ENCODE measurements around the gene SLC23A3.

The SLC23A3 gene, protein sequence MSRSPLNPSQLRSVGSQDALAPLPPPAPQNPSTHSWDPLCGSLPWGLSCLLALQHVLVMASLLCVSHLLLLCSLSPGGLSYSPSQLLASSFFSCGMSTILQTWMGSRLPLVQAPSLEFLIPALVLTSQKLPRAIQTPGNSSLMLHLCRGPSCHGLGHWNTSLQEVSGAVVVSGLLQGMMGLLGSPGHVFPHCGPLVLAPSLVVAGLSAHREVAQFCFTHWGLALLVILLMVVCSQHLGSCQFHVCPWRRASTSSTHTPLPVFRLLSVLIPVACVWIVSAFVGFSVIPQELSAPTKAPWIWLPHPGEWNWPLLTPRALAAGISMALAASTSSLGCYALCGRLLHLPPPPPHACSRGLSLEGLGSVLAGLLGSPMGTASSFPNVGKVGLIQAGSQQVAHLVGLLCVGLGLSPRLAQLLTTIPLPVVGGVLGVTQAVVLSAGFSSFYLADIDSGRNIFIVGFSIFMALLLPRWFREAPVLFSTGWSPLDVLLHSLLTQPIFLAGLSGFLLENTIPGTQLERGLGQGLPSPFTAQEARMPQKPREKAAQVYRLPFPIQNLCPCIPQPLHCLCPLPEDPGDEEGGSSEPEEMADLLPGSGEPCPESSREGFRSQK

DNA sequence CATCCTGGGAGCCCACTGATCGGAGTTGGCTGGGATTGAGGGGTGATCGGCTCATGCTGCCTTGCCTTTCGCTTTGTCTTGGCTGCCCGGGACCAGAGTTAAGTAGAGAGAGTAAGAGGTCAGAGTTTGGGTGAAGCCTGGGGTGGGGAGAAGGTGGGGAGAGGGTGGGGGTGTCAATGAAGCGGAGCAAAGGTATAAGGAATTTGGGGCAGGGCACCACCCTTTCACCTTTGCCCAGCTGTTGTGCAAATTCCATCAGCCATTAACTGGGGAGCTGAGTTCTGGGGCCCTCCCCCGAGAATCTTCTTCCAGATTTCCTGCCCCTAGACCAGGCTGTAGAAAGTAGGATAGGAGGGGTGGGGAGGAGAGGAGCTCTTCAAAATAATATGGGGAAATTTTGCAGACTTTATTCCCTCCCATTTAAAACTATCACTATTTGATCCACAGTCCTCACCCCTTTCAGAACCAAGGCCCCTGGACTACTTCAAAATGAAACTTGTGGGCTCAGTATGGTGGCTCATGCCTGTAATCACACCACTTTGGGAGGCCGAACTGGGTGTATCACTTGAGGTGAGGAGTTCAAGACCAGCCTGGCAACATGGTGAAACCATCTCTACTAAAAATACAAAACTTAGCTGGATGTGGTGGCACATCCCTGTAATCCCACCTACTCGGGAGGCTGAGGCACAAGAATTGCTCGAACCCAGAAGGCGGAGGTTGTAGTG, at the start of gene SLC23A3:
TSS of gene SLC23A3 (minus strand) at position 100 of the 725 bp plus-strand sequence. CDS start at position 55, 45 bp downstream.
- no peak for FAIRE-seq

DNA sequence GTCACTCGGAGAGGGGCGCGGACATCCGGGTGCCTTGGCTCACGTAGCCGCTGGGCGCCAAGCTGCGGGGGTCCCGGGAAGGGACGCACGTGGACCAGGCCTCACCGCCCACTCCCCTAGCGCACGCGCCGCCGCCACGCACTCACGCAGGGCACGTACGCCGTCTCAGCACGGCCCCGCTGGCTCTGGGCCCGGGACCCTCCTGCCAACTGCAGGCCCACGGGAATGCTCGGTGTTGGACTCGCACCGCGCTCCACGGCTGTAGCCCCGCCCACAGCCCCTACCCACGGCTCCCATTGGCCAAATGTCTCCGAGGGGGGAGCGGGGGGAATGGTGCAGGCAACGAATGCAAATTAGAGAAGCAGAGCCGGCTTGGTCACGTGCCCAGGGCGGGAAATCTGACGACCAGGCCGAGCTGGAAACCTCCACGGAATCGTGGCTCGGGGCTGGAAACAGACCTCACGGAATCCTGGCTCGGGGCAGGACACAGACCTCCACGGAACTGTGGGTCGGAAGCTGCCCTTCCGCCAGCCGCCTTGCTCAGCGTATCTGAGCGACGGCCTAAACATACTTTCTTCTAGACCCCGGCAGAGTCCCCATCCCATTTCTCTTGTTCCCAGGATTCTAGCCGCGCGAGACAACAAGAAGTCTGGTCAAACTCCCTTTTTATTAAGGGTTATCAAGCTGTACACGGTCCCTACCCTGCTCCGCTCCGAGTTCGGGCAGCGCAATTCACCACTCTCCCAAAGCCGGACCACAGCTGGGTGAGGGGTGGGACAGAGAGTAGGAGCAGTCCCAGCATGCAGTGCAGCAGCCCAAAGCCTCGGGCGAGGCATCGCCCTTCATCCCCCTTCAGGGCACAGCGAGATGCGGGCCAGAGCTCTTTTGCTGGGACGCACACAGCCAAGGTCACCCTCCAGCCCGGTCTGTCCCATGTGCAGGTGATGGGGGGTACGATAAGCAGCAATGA, 49.2 kb upstream of the SLC23A3 start, which contains the start of gene ABCB6:
TSS of gene ABCB6 (minus strand) at position 227 of the 970 bp plus-strand sequence. CDS start 285 bp downstream, outside the sequence.
- peak; percentile 74 for FAIRE-seq

DNA sequence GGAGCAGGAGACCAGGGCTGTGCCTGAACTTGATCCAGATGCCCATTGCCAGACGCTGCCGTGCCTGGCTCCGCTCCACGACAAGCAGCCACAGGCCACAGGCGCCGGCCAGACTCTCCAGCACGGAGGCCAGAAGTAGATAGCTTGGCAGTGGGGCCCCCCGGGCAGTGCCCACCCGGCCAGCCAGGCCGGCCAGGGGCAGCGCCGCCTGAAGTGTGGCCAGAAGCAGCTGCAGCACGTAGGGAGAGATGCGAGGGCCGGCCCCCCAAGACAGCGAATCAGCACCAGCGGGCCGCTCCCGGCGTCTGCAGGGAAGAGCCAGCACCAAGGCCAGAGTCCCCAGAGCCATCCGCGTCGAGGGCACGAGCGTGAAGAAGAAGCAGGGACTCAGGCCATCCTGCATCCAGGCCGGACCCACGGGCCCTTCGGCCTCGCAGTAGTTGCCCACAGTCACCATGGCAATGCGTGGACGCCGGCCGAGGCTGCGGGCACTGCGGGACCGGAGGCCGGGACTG, 48.4 kb upstream of the SLC23A3 start:
- no peak for FAIRE-seq

DNA sequence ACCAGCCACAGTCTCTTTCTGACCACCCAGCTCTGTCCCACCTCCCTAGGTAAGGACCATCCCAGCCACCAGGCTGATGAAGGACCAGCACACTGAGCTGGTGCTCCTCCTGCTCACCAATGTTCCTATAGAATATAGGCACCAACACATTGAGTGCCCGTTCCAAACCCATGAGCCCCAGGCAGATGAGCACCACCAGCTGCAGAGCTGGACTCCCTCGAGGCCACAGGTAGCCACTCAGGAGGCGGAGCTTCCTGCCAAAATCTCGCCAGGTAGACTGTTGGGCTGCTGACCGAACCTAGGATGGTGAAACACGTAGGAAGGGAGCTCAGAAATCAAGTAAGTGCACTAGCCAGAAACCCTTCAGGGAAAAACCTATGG, 46.7 kb upstream of the SLC23A3 start:
- FAIRE-seq, result no peak

DNA sequence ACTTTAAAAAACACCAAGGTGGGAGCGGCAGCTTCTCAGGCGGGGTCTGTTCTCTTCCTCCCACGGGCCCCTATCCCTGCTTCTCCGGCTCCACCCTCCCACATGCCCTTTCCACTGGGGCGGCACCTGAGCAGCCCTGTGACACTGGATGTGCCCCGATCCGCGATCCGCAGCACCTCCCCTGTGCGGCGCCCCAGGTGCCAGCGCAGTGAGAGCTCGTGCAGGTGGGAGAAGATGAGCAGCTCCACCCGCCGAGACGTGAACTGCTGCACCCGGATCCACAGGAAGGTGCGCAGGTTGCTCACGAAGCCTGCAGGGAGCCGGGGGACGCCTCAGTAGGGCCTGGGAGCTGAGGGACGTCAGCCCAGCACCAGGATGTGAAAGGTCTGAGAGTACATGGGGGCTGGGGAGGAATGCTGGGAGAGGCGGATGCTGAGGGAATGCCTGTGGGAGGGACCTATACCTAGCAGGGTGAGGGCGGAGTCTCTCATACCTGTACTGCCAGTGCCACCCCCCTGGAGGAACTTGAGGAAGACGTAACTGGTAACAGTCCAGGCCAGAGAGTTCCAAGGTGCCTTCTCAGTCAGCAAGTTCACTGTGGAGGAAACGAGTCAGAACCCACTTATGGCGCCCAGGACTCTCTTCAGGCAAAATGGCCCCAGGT, 46.2 kb upstream of the SLC23A3 start:
- FAIRE-seq, result no peak

DNA sequence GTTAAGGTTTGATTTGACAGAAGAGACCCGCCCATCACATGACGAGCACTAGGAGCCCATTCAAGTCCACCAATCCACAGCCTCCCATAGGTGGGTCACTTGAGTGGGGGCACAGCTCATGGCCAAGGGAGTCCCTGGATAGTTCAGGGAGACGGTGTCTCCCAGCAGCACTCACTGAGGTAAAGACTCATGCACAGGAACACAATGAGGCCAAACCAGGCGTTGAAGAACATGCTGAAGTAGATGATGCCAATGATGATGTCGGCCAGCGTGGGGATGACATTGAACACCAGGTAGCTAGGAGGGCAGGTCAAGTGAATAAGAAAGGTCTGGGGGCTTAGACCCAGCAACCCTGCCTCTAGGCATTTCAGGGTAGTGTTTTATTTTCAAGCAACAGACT, 45.0 kb upstream of the SLC23A3 start:
- no peak for FAIRE-seq

DNA sequence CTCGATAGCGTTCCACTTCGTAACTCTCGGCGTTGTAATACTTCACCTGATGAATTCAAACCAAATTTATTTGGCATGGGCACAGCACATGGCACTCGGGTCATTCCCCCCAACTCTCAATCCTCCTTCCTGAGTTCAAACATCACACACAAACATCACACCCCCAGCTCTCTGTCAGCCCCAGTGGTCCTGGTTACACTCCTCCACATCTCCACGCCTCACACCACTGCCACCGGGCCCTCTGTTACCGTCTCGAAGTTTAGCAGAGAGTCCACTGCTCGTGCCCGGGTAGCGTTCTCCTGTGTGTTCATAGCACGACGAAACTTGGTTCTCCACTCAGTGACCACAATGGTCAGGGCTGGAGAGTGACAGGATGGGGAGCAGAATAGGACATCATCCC, 44.3 kb upstream of the SLC23A3 start:
- FAIRE-seq, result no peak

DNA sequence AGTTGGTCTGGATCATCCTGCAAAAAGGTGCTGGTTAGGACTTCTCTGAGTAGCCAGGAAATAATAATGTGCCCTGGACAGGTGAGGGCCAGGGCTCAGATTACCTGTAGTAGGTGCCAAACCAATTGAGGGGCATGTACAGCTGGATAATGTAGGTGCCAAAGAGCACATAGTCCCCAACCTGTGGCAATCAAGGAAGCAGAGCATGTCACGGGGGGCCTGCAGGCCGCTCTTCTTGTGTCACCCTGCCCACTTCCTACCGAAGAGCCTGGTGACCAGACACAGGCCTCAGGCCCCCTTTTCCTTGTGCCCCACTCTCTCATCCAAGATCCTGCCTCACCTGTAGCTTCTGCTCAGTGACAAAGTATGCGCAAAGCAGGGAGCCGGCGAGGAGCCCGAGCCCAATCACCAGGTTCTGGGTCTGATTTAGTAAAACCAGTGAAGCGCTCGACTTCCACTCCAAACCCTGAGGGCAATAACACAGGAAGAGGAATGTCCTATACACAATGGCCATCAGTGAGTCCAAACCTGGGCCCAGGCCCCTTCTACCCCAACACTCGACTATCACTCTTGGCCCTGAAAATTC, 43.8 kb upstream of the SLC23A3 start:
- FAIRE-seq, result no peak

DNA sequence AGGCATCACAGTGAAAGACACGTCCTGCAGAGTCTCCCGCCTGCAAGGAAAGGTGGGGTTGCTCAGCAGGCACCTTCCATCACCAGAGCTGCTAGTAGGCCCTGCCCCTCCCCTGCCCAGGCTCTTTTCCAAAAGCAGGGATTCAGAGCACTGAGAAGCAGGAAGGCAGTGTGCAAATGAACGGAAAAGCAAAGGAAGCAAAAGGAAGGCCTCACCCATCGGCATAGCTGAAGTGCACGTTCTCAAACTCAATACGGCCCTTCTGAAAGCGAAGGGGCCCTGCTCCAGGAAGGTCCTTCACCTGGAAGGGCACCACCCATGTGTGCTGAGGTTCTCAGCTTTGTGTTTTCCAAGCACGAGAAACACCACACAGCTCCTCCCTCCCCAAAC, 43.2 kb upstream of the SLC23A3 start:
- FAIRE-seq, result no peak

DNA sequence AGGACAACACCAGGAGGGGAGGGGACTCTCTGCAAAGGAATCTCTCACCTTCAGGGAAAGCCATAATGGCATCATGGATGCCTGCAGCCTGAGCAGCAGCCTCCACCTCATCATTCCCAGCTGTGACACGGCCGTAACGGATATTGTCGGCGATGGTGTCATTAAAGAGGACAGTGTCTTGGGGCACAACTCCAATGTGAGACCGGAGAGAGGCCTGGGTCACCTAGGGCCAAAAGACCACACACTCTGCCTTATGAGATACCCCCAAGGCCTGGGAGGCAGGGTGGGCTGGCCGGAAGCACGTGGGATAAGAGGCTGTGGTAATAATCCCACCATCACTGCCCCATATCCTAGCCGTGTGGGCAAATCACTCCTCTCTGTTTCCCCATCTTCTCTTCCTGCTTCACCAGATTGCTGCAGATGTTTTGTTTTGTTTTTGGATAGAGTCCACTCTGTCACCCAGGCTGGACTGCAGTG, 41.1 kb upstream of the SLC23A3 start:
- FAIRE-seq, result no peak

DNA sequence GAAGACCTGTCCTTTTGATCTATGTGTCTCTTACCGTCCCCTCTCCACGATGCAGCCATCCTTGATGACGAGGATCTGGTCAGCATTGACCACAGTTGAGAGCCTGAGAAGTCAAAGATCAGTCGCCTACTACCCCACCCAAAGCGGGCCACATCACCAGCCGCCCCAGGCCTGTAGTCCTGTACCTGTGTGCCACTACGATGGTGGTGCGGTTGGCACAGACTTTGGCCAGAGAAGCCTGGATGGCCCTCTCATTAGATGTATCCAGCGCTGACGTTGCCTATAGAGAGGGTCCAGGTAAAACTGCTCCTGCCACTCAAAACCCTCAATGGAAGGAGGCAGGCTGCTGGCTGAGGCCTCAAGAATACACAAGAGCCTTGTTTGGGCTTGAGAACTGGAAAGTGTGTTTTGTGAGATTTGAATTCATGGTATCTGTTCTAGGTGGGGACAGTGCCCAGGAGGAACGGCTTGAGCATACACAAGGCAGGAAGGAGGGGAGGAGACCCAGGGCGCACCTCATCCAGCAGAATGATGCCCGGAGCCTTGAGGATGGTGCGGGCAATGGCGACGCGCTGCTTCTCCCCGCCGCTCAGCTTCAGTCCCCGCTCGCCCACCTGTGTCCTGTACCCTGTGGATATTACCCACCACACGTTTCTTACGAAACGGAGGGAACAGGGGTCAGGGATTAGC, 40.5 kb upstream of the SLC23A3 start:
- no peak for FAIRE-seq

DNA sequence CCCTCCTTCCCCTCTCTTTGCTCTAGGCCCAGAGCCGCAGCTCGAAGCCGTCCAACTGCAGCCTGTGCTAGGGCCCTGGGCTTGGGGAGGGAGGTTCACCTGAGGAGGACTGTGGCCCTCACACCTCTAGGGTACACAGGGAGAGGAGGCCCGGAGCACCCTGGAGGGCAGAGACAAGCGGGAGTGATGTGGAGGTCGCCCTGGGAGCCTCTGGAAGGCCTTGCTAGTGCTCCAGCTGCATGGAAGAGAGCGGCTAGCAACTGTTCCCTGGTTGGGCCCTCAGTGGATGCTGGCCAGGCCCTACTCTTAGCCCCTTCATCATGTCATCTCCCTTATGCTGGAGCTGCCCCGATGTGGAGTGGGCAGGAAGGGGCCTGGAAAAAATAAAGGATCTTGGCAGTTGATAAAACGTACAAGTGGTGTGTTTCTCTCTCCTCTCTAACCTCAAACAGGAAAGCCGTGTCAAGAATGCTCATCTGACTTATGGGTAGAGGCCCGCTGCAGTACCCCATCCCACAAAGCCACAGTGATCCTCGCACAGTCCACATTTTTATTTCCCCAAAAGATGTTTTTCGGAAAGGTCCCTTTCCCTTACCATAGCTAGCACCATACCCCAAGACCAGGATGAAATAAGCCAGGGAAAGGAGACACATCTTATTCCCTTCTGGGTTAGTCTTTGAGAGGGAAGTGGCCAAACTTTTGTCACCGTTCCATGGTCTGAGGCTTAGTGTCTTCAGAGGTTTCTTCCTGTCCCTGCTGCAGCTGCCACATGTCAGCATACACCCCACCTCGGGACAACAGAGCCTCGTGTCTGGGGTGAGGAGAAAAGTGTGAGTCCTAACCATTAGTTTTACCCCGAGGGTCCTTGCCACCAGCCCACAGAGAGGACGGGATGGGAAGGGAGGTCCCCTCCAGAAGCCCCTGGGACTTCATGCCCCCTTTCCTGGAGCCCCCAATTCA, 39.7 kb upstream of the SLC23A3 start:
- no peak for FAIRE-seq

DNA sequence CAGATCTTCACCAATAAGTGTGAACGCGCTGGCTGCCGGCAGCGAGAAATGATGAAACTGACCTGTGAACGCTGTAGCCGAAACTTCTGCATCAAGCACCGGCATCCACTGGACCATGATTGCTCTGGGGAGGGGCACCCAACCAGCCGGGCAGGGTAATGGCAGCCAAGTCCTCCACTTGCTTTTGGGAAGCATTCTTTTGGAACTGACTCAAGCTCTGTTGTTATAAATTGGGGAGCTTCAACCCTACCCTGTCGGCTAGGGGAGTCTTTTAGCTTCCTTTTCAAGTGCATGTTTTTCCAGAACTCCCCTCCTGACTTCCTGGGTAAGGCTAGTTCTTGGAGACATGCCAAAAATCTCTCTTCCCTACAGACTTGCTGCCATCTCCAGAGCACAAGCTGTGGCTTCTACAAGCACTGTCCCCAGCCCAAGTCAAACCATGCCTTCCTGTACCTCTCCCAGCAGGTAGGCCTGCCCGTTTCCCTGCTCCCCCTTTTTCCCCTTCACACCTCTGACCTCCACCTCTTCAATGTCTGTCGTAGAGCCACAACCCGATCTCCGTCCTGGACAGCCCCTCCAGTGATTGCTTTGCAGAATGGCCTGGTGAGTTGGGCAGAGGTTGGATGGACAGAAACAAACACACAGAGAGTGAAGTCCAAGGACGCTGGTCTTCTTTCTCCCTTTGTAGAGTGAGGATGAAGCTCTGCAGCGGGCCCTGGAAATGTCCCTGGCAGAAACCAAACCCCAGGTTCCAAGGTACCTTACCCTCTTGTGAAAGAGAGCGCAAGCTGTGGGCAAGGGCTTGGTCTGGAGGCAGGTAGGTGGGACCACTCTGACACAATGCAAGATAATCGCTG, 38.3 kb upstream of the SLC23A3 start:
- FAIRE-seq, result no peak

DNA sequence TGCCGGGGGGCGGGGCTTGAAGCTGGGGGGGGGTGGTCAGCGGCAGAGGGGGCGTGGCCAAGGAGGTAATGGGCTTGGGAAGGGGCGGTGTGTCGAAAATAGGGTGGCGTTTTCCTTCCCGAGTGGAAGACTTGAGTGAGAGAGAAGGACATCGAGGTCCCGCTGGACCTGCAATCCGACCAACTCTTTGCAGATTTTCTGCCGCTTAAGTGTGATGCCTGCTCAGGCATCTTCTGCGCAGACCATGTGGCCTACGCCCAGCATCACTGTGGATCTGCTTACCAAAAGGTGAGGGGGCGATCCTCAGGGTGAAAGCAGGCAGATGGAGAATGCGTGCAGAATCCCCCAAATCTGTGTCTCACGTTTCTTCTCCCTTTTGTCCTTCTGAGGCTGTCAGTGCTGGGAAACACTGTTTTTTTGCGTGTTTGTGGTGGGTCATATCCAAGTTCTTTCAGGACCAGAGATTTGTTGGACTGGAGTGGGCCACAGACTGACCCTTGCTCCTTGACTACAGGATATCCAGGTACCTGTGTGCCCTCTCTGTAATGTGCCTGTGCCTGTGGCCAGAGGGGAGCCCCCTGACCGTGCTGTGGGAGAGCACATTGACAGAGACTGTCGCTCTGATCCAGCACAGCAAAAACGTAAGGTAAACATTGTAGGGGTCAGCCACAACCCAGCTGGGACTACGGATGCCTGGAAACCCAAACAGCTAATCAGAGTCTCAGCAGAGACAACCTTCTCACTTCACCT, 37.5 kb upstream of the SLC23A3 start:
- FAIRE-seq, result no peak

DNA sequence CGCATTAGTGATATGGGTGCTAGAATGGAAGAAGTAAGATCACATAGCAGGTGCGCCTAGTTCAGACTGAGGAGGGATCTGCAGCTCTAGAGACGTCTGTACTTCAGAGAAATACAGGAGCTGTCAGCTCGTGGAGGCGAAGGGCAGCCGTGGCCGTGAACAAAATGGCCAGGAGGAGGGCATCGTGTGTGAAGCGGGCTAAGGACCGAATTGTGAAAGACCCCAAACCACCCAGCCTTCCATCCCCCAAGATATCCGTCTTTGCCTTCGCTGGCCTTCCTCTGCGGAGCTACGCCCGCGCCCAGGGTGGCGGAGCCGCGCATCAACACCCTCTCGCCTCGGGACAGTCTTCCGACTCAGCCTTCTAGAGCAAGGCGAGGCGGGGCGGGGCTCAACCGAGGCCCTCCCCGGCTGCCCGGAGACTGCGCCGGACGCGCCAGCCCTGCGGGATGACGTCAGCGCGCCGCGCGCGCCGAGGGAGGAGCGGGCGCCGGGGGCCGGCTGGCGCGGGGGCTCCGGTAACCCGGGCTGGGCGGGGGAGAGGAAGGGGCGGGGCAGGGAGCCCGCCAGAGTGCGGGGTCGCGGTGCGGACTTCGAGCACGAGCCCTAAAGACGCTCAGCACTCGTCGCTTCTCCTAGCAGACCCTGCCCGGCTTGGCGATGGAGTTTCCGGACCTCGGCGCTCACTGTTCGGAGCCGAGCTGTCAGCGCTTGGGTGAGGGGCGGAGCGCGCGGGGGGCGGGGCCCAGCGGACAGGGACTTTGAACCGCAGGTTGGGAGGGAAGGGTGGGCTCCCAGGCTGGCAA, 36.7 kb upstream of the SLC23A3 start, which contains the start of gene ZFAND2B:
TSS of gene ZFAND2B (plus strand) at position 455 of the 806 bp plus-strand sequence. CDS start at position 661, 206 bp downstream.
- no peak for FAIRE-seq

DNA sequence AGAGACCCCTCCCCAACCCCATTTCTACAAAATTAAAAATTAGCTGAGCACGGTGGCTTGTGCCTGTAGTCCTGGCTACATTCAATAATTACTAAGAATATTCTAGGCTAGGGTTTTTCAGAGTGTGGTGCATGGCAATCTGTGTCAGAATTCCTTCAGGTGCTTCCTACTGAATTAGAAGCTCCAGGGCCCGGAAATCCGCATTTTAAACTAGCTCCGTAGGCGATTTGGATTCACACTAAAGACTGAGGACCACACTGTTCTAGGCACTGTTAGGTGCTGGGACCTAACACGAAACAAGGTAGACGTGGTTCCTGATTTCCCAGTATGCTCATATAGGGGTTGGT, 36.1 kb upstream of the SLC23A3 start:
- FAIRE-seq, result no peak

DNA sequence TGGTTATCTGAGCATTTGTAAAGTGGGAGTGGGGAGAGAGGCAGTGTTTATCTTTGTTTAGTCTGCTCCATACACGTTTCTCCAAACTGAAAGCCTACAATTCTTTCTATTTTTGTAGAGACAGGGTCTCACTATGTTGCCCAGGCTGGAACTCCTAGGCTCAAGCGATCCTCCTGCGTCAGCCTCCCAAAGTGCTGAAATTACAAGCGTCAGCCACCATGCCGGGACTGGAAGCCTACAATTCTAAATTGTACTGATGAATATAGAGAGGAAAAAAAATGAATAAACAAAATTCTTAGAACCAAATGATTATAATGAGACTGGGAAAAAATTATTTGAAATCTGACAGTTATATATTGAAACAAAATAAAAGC, 35.3 kb upstream of the SLC23A3 start:
- no peak for FAIRE-seq

Data from endometrium (tissue), 2 donors.